Measurements from ENCODE around the gene DFFA.

DFFA gene

DNA sequence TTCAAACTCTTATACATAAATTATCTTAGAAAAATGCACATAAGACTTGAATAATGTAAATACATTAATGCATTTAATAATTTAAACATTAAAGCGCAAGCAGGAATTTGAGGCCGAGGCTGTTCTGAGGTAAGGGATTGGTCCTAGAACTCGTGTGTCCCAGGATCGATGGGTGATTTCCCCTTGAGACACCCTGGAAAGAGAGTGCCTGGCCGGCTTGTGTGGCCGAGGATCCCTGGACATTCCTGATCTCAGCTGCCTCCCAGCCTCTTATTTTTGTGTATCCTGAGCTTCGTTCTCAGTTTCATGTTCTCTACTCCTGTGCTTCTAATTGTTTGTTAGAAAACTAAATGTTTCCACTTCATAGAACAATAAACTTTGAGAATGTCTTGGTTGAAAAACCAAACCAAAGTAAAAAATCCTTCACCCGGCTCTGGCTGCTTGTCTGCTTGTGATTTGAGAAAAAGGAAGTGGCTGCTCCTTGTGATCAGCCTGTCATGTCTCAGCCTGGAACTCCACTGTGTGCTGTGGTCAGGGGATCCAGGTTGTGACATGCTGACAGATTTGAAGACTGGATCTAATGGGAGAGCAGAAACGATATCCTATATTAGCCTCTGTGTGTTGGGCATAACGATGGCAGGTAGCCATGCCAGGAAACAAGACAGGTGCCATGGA, 43.1 kb upstream of the DFFA start:
- H4K8ac ChIP-seq (ENCODE audit: low read depth, low read length): no peak overlapping the region
- no peak overlapping the region for H2AFZ ChIP-seq (ENCODE audit: insufficient read depth, low read length, poor library complexity)
- no peak overlapping the region for H2AK5ac ChIP-seq (ENCODE audit: low read length)
- no peak overlapping the region for H4K12ac ChIP-seq (ENCODE audit: low read depth, low read length)
- no peak overlapping the region for H2BK12ac ChIP-seq (ENCODE audit: low read length)
- H3K23ac ChIP-seq (ENCODE audit: low read length): no peak overlapping the region
- H3K4me3 ChIP-seq (ENCODE audit: low read depth, low read length): no peak overlapping the region
- no peak overlapping the region for H3K4me2 ChIP-seq (ENCODE audit: low read length)
- H3K27ac ChIP-seq (ENCODE audit: low read depth, low read length): no peak overlapping the region
- H3K79me1 ChIP-seq (ENCODE audit: low read length): no peaks in the 10 kb centered on the region
- H3K18ac ChIP-seq (ENCODE audit: low read length): no peak overlapping the region
- no peak for DNase-seq
- no peak overlapping the region for H2BK120ac ChIP-seq (ENCODE audit: insufficient read depth, low read length, poor library complexity)
- H2BK5ac ChIP-seq (ENCODE audit: low read depth, low read length, poor library complexity): no peak overlapping the region
- H3K14ac ChIP-seq (ENCODE audit: low read length): no peak overlapping the region
- peaks cover 16 to 28% of the 10 kb centered on the region in 2 experiments for H3K4me1 ChIP-seq (ENCODE audit: control insufficient read depth in 1 of 2, insufficient read depth in 2 of 2, low read length in 2 of 2)
- peaks cover 3% of the 10 kb centered on the region for H3K9me3 ChIP-seq (ENCODE audit: insufficient read depth, low read depth, low read length)
- no peak overlapping the region for H4K91ac ChIP-seq (ENCODE audit: low read depth, low read length)
- peaks cover 1% of the 10 kb centered on the region for H3K79me2 ChIP-seq (ENCODE audit: control insufficient read depth, insufficient read depth, low read length, poor library complexity)
- no peaks in the 10 kb centered on the region for H3K27me3 ChIP-seq (ENCODE audit: insufficient read depth, low read length)
- H3K4ac ChIP-seq (ENCODE audit: low read depth, low read length): no peak overlapping the region
- no CpG with 5 or more reads among the region's 10 CpGs for WGBS (ENCODE audit: extremely low coverage, insufficient coverage, insufficient read length)
- H3K36me3 ChIP-seq (ENCODE audit: control insufficient read depth in 1 of 2, insufficient read depth in 2 of 2, low read length in 2 of 2): no peaks in the 10 kb centered on the region
- H3K9ac ChIP-seq (ENCODE audit: low read length): no peak overlapping the region

DNA sequence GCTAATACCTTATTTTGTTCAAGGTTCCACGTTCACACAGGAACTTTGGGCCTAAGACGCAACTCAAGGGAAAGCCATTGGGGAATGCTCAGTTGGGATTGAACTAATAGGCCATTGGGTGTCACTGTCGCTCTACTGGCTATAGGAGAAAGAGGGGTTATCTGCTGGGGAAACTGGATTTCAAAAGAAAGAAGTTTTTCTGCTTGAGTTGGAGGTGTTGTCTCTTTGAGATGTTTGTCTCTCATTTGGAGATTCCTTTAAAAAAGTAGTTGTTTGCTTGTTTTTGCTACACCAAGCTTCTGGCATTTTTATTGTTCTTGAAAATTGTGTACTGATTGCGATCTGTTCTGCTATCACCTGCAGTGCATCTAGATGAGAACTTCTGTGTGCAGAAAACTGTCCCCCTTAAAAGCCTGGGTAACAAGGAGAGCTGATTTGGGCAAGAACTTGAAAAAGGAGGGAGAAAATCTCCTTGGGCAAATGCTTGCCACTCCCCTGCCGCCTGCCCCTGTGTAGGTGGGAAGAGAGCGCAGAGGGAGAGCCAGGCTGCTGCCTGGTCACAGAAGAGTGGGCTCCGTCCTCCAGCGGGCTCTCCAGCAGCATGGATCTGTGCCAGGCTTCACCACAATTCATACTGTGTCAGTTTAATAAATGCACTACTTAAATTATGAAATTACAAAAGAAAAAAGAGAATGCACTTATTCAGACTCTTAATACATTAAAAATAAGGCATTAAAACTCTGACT, 42.3 kb upstream of the DFFA start:
- peaks cover 3% of the 10 kb centered on the region for H3K9me3 ChIP-seq (ENCODE audit: insufficient read depth, low read depth, low read length)
- H3K23ac ChIP-seq (ENCODE audit: low read length): no peak overlapping the region
- H2AK5ac ChIP-seq (ENCODE audit: low read length): no peak overlapping the region
- no peak overlapping the region for H2BK120ac ChIP-seq (ENCODE audit: insufficient read depth, low read length, poor library complexity)
- H3K79me1 ChIP-seq (ENCODE audit: low read length): no peaks in the 10 kb centered on the region
- no peaks in the 10 kb centered on the region for H3K27me3 ChIP-seq (ENCODE audit: insufficient read depth, low read length)
- no peak overlapping the region for H2BK12ac ChIP-seq (ENCODE audit: low read length)
- H3K79me2 ChIP-seq (ENCODE audit: control insufficient read depth, insufficient read depth, low read length, poor library complexity): peaks cover 1% of the 10 kb centered on the region
- H3K36me3 ChIP-seq (ENCODE audit: control insufficient read depth in 1 of 2, insufficient read depth in 2 of 2, low read length in 2 of 2): no peaks in the 10 kb centered on the region
- H3K9ac ChIP-seq (ENCODE audit: low read length): no peak overlapping the region
- no peak overlapping the region for H3K27ac ChIP-seq (ENCODE audit: low read depth, low read length)
- no peak overlapping the region for H3K14ac ChIP-seq (ENCODE audit: low read length)
- H2BK5ac ChIP-seq (ENCODE audit: low read depth, low read length, poor library complexity): no peak overlapping the region
- no peak overlapping the region for H4K91ac ChIP-seq (ENCODE audit: low read depth, low read length)
- H3K4me1 ChIP-seq (ENCODE audit: control insufficient read depth in 1 of 2, insufficient read depth in 2 of 2, low read length in 2 of 2): peaks cover 16 to 29% of the 10 kb centered on the region in 2 experiments
- WGBS (ENCODE audit: extremely low coverage, insufficient coverage, insufficient read length): no CpG with 5 or more reads among the region's 8 CpGs
- no peak overlapping the region for H3K4me2 ChIP-seq (ENCODE audit: low read length)
- no peak overlapping the region for H3K4ac ChIP-seq (ENCODE audit: low read depth, low read length)
- no peak overlapping the region for H3K18ac ChIP-seq (ENCODE audit: low read length)
- peak in 1 of 2 donors; percentile 36 for DNase-seq
- no peak overlapping the region for H3K4me3 ChIP-seq (ENCODE audit: low read depth, low read length)
- no peak overlapping the region for H2AFZ ChIP-seq (ENCODE audit: insufficient read depth, low read length, poor library complexity)
- no peak overlapping the region for H4K8ac ChIP-seq (ENCODE audit: low read depth, low read length)
- H4K12ac ChIP-seq (ENCODE audit: low read depth, low read length): no peak overlapping the region

DNA sequence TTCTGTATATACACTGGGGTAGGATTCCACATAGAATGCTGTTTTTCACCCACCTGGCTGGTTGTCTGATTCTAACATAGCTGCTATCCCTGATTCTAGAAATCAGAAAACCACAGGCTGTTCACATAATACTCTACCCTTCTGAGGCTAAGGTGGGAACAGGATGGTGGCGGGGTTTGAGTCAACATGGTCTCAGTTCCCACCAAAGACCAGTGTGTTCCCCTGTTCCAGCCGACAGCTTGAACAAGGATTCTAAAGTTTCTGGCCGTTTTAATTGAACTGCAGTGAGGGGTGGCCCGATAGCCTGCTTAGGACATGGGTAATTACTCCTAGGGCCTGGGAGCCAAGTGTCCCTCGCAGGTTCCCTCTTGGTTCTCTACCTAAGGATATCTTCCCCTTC, 40.9 kb upstream of the DFFA start:
- DNase-seq: no peak
- Histone ChIP-seq H3K27me3 (ENCODE audit: insufficient read depth, low read length) (no peaks in the 10 kb centered on the region), H2AFZ (ENCODE audit: insufficient read depth, low read length, poor library complexity) (no peak overlapping the region), H3K4me1 (ENCODE audit: control insufficient read depth in 1 of 2, insufficient read depth in 2 of 2, low read length in 2 of 2) (peaks cover 21 to 31% of the 10 kb centered on the region in 2 experiments), H3K4me2 (ENCODE audit: low read length) (no peak overlapping the region), H2BK5ac (ENCODE audit: low read depth, low read length, poor library complexity) (no peak overlapping the region), H2AK5ac (ENCODE audit: low read length) (no peak overlapping the region), H3K36me3 (ENCODE audit: control insufficient read depth in 1 of 2, insufficient read depth in 2 of 2, low read length in 2 of 2) (no peaks in the 10 kb centered on the region), H3K79me2 (ENCODE audit: control insufficient read depth, insufficient read depth, low read length, poor library complexity) (peaks cover 1% of the 10 kb centered on the region), H3K9ac (ENCODE audit: low read length) (no peak overlapping the region), H3K14ac (ENCODE audit: low read length) (no peak overlapping the region), H3K79me1 (ENCODE audit: low read length) (no peaks in the 10 kb centered on the region), H3K9me3 (ENCODE audit: insufficient read depth, low read depth, low read length) (peaks cover 3% of the 10 kb centered on the region), H4K12ac (ENCODE audit: low read depth, low read length) (no peak overlapping the region), H4K91ac (ENCODE audit: low read depth, low read length) (no peak overlapping the region), H3K4ac (ENCODE audit: low read depth, low read length) (no peak overlapping the region), H3K23ac (ENCODE audit: low read length) (no peak overlapping the region), H4K8ac (ENCODE audit: low read depth, low read length) (no peak overlapping the region), H3K27ac (ENCODE audit: low read depth, low read length) (no peak overlapping the region), H3K4me3 (ENCODE audit: low read depth, low read length) (no peak overlapping the region), H2BK12ac (ENCODE audit: low read length) (no peak overlapping the region), H3K18ac (ENCODE audit: low read length) (no peak overlapping the region), H2BK120ac (ENCODE audit: insufficient read depth, low read length, poor library complexity) (no peak overlapping the region)
- no CpG with 5 or more reads among the region's 5 CpGs for WGBS (ENCODE audit: extremely low coverage, insufficient coverage, insufficient read length)

DNA sequence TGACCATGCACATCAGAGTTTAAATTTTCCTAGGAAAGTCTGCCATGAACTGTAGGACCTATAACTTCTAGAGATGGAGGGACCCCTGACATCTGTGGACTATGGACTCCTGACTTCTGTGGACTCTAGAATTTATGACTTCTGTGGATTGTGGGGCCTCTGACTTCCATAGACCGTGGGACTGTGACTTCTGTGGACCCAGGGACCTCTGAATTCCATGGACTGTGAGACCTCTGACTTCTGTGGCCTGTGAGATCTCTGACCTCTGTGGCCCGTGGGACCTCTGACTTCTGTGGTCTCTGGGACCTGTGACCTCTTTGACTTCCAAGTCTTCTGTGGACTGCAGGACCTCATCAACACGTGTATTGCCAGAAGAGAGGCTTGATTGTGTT, 39.2 kb upstream of the DFFA start:
- H3K18ac ChIP-seq (ENCODE audit: low read length): no peak overlapping the region
- peaks cover 14 to 25% of the 10 kb centered on the region in 2 experiments for H3K4me1 ChIP-seq (ENCODE audit: control insufficient read depth in 1 of 2, insufficient read depth in 2 of 2, low read length in 2 of 2)
- peaks cover 1% of the 10 kb centered on the region for H3K79me2 ChIP-seq (ENCODE audit: control insufficient read depth, insufficient read depth, low read length, poor library complexity)
- H3K23ac ChIP-seq (ENCODE audit: low read length): no peak overlapping the region
- H4K12ac ChIP-seq (ENCODE audit: low read depth, low read length): no peak overlapping the region
- H3K9ac ChIP-seq (ENCODE audit: low read length): no peak overlapping the region
- no peak overlapping the region for H2BK12ac ChIP-seq (ENCODE audit: low read length)
- no peak overlapping the region for H3K4me2 ChIP-seq (ENCODE audit: low read length)
- no peak overlapping the region for H2AFZ ChIP-seq (ENCODE audit: insufficient read depth, low read length, poor library complexity)
- no peak overlapping the region for H4K91ac ChIP-seq (ENCODE audit: low read depth, low read length)
- H3K9me3 ChIP-seq (ENCODE audit: insufficient read depth, low read depth, low read length): peaks cover 2% of the 10 kb centered on the region
- H3K14ac ChIP-seq (ENCODE audit: low read length): no peak overlapping the region
- no peak overlapping the region for H4K8ac ChIP-seq (ENCODE audit: low read depth, low read length)
- no peak overlapping the region for H3K4me3 ChIP-seq (ENCODE audit: low read depth, low read length)
- no peak overlapping the region for H2BK5ac ChIP-seq (ENCODE audit: low read depth, low read length, poor library complexity)
- no peak overlapping the region for H2BK120ac ChIP-seq (ENCODE audit: insufficient read depth, low read length, poor library complexity)
- H3K27ac ChIP-seq (ENCODE audit: low read depth, low read length): no peak overlapping the region
- no peak overlapping the region for H3K4ac ChIP-seq (ENCODE audit: low read depth, low read length)
- H3K79me1 ChIP-seq (ENCODE audit: low read length): no peaks in the 10 kb centered on the region
- H3K27me3 ChIP-seq (ENCODE audit: insufficient read depth, low read length): no peaks in the 10 kb centered on the region
- no peaks in the 10 kb centered on the region for H3K36me3 ChIP-seq (ENCODE audit: control insufficient read depth in 1 of 2, insufficient read depth in 2 of 2, low read length in 2 of 2)
- no peak for DNase-seq
- no peak overlapping the region for H2AK5ac ChIP-seq (ENCODE audit: low read length)
- no CpG with 5 or more reads among the region's 3 CpGs for WGBS (ENCODE audit: extremely low coverage, insufficient coverage, insufficient read length)
